Stimulated activated CD8-positive, alpha-beta memory T cell treated with anti-CD3 and anti-CD28 coated beads, Interleukin-12 subunit alpha, Interleukin-12 subunit beta, amount 100 ng/mL, for 4 hours (primary cell): ENCODE measurements around the gene KCNG2.

Source experiments
- DNase-seq: peaks from one replicate; pipeline ENCODE4 v3.0.0-alpha.2; 2020; ENCODE audit warnings: low read depth

Gene KCNG2

GRCh38 chr18:79800371-79801180 is 2.8 kb downstream of the KCNG2 start:
- no peak for DNase-seq

GRCh38 chr18:79801217-79801616 is 3.5 kb downstream of the KCNG2 start:
- no peak for DNase-seq

- no peak for DNase-seq
These were observed 3.9 kb downstream of the KCNG2 start for GRCh38 chr18:79801641-79802040.

- DNase-seq, result no peak
These were observed 4.6 kb downstream of the KCNG2 start for GRCh38 chr18:79802298-79802697.

DNA sequence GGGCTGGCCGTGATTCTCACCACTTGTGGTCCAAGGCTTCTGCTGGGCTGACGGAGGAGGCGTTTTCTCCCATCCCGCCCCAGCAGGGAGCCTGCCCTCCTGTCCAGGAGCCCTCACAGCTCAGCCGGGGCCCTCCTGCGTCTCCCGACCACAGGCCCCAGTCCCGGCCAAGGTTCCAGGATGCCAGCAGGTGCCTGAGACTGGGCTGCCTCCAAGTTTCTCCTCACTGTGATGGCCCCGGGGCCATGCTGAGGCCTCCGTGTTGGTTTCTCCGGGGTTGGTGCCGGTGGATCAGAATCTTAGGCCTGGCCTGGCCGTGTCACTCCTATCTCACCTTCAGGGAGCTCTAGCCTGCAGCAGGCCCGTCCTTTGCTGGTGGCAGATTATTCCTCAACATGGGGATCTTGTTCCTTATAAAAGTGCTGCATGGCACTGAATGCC is 5.9 kb downstream of the KCNG2 start:
- no peak for DNase-seq

DNA sequence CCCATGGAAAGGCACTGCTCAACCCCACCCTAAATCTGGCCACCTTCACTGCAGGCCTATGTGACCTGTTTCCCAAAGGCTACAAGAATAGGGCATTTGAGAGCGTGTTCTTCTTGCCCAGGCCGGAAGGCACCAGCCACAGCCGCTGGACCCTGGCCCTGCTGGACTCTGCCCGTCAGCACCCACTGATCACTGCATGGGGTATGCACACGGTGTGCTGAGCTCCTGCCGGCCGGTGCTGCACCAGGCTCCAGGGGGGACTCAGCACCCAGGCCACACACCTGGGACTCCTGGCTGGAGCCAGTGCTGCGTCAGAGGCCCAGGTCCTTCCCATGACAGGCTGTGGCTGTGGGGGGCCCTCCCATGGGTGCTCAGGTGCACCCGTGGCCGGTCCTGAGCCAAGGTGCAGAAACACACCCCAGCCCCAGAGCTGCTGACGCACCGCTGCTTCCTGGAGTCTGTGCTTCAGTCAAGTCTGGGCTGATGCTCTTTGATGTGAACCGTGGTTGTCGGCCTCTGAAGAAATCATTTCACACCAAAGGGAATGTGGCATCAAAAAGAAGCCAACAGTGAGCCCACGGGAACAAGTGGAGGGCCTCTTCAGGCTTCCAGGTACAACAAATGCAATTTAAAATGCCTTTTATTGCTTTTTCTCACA is 6.5 kb downstream of the KCNG2 start:
- no peak for DNase-seq

DNA sequence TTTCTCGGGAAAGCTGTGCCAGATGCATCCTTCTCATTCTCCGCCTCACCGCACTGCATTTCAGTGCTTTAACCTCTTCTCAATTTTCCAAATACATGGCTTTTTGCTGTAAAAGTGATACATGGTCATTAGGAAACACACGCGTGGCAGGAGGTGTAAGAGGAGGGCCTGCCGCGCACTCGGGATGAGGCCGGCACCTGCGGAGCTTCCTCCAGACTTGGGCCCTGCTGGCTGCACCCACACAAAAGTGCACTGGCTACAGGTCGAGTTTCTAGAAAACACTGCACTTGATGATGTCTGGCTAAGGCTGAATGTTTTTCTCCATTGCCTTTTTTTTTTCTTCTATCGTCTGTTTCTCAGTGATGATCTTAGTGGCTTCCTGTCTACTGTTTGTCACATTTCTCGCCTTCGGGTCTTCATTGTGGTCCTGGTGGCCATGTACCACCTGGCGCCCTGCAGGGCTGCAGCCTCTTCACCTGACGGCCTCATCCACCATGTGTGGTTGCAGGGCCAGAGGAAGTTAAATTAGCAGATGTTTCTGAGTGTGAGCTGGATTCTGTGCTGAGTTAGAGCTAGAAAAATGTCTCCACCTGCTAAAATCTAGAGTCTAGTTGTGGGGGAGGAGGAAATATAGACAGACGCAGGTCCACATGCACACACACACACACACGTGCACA is 7.6 kb downstream of the KCNG2 start:
- DNase-seq, result no peak

DNA sequence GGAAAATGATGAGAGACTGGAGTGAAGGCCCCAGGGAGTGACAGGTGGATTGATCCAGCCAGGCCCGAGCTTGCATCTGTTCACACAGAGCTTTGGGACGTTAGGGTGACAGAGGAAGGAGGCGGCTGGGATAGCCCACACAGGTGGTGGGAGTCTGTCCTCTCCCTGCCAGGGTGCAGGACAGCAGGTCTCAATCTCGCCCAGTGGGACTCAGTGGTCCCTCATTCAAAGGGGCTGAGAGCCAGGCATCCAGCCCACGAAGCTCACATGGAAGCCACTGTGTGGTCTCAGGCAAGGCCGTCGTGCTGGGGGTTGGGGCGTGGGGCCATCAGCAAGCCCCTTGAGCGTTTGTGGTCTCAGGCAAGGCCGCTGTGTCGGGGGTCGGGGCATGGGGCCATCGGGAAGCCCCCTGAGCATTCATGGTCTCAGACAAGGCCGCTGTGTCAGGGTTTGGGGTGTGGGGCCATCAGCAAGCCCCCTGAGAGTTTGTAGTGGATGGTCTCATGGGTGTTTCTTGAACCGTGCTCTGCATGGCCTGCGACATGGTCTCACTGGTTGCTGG is 8.3 kb downstream of the KCNG2 start:
- no peak for DNase-seq

DNA sequence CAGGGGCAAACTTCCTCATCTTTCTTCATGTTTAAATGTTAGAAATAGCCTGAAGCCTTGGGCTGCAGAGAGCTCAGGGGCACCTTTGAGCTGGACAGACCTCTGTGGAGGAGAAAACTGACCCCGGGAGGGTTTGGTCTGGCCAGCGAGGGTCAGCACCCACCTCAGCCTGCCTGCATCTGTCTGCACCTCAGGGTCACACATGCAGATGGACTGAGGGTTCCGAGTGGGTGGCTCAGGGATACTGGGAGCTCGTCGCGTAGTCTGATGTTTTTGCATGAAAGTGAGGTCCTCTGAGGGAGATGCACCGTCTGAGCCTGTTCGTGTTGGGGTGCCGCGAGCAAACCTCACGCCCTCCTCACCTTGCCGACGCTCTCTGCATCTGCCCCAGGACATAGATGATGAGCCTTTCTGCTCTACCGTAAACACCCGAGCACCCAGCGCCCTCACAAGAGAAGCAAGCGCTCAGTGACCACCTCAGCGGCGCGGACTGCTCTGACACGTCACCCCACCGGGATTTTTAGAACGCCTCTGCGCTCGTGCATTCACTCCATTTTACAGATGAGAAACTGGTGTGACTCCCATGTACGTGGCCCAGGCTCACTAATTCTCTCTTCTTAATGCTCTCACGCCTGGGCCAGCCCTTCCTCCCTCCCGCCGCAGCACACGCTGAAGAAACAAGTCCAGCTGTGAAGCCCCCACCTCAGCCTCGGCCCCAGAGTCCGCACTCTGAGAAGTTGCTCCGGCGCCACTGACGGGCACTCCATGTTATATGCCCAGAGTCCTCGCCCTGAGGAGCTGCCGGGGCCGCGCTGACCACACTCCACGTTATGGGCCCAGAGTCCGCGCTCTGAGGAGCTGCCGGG is 9.5 kb downstream of the KCNG2 start:
- no peak for DNase-seq

GRCh38 chr18:79809482-79810192 is 11.9 kb downstream of the KCNG2 start:
- DNase-seq, result no peak

GRCh38 chr18:79812052-79812451 is 14.3 kb downstream of the KCNG2 start:
- no peak for DNase-seq

- no peak for DNase-seq
These were observed 16.6 kb downstream of the KCNG2 start for GRCh38 chr18:79814373-79814772.

GRCh38 chr18:79815657-79816056 is 17.9 kb downstream of the KCNG2 start:
- DNase-seq, result no peak

- DNase-seq, result no peak
These were observed 18.4 kb downstream of the KCNG2 start for GRCh38 chr18:79816092-79816491.

- DNase-seq, result no peak
These were observed 19.4 kb downstream of the KCNG2 start for GRCh38 chr18:79816981-79817606.

GRCh38 chr18:79817607-79817998 is 19.9 kb downstream of the KCNG2 start:
- no peak for DNase-seq

GRCh38 chr18:79818036-79818435 is 20.3 kb downstream of the KCNG2 start:
- DNase-seq, result no peak

DNA sequence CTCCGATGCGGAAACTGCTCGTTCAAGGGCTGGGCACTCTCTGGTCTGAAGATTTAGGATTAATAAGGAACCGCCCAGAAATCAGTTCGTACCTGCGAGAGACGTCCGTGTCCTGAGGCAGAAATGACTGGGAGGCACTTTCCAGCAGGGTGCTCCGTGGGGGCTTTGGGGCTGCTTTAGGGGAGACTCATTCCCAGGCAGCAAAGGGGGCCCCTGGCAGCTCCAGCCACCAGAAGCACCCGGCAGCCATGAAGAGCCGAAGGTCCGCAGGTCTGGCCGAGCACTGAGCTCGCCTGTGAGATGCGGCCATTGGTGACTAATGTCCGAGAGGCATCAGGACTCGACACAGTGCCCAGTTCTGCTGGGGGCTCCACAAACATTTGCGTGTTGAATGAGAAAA is 20.9 kb downstream of the KCNG2 start:
- DNase-seq, result no peak

- DNase-seq, result no peak
These were observed 21.6 kb downstream of the KCNG2 start for GRCh38 chr18:79819064-79819967.

DNA sequence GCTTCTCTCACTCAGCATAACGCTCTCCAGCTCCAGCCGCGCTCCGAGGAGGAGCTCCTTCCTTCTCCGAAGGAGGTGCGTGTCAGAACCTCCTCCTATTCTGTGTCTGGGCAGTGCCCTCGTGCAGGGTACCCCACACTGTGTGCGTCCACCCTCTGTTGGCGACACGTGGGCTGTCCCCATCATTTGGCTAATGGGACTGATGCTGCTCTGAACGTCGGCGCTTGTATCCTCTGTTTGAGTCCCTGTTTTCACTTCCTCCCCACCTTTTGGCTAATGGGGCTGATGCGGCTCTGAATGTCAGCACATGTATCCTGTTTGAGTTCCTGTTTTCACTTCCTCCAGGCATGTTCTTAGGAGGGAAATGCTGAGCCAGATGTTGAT is 22.2 kb downstream of the KCNG2 start:
- DNase-seq, result no peak
